Posterior cingulate gyrus (tissue), 11 donors: ENCODE data around the gene COL23A1.
A peak's percentile ranks its signal among the peaks of the same experiment; 100 is the strongest.

Experiments
- DNase-seq, 10 donors: peaks; one replicate each; pipeline versions ENCODE4 v3.0.0 to v3.0.0-alpha.2; 2020 to 2021; ENCODE audit warnings: mixed read lengths in 3 of 10
- intact Hi-C: fragments of 100-400 bp; cut with DNase I; formaldehyde crosslinking; loops from one replicate; pipeline ENCODE4 v1.15.1; 2023

Gene COL23A1

GRCh38 chr5:178221282-178221681 lies 368.9 kb downstream of the COL23A1 start:
- peak in 2 of 10 donors; percentile 18 to 45 for DNase-seq
- intact Hi-C loops = no loop called here

DNA sequence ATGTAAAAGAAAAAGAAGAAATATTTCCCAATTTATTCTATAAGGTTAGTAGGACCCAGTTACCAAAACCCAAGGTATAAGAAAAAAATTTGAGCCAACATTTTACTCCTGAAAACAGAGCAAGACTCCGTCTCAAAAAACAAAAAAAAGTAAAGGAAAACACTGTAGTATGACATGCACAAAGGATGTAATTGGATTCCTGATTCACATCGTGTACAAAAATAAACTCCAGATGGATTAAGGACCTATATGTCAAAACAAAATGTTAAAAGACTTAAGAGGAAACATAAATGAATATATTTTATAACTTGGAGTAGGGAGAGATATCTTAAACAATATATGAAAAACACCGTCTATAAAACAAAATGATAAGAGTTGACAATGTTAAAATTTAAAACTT lies 371.4 kb downstream of the COL23A1 start:
- no peak for DNase-seq
- intact Hi-C loops = no loop called here

GRCh38 chr5:178218237-178218776 lies 371.9 kb downstream of the COL23A1 start:
- intact Hi-C loops = no loop called here
- DNase-seq = peak in 1 of 10 donors; percentile 2

DNA sequence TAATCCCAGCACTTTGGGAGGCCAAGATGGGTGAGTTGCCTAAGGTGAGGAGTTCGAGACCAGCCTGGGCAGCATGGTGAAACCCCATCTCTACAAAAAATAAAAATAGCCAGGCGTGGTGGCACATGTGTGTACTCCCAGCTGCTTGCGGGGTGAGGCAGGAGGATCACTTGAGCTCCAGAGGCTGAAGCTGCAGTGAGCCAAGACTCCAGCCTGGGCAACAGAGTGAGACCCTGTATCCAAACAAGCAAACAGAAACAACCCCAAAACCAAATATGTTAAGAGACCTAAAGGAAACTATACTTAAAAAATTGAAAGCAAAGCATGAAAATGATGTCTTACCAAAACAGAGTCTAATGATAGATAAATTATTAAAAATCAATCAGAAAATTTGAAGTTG lies 373.4 kb downstream of the COL23A1 start:
- intact Hi-C loops = no loop called here

DNA sequence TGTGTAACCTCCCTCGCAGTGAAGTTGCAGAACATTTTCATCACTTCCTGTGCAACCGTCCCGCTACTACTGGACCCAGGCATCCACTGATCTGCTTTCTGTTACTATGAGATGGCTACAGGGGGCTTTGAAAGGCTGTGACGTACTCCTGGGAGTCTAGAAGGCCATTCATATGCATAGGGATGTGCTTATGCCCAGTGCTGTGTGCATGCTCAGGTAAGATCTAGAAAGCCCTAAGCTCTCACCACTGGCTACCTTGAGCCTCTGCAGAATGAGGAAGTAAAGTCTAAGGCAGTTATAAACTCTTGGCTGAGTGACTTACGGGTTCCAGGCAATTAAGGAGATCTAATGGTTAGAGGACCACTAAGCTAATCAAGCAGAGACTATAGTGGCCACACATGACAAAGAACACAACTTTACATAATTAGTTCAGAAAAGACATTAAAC lies 374.1 kb downstream of the COL23A1 start:
- intact Hi-C loops = no loop called here
- DNase-seq = peak in 1 of 10 donors; percentile 2

More for the DNA sequence above, 373.4 kb downstream of the COL23A1 start:
- peak in 2 of 10 donors; percentile 38 to 50 for DNase-seq

DNA sequence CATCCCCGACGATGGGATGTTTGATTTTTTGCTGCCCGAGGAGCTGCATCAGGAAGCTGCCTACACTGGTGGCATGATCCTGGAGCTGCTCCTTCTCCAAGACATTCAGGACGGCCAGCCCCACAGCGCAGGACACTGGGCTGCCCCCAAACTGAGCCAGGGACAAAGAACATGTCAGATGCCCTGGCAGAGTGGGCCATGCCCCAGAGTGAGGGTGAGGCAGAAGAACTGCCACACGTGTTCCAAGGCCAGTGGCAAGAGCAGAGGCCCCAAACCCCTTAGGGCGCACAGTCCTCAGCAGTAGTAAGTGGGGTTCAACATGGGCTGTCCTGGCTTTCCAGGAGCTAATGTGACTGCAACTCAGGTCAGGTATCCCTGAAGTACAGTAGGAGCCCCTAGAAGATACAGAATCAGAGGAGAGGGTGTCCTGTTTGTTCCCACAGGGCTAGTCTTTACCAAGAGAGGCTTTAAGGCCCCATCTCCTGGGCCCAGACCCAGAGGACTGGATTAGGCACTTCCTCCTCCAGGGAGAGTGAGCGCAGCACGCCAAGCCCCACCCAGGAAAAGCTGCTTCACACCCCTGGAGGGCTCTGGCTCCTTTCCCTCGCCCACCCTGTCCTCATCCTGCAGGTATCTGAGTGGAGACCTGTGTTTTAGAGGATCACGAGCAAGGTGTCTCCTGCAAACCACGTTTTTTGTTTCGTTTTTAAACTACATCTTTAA lies 374.8 kb downstream of the COL23A1 start:
- intact Hi-C loops = no loop called here
- peak in 3 of 10 donors; percentile 45 to 61 (median 55) for DNase-seq

GRCh38 chr5:178214160-178214803 lies 375.9 kb downstream of the COL23A1 start:
- intact Hi-C loops = no loop called here
- peak in 3 of 10 donors; percentile 29 to 43 (median 39) for DNase-seq

DNA sequence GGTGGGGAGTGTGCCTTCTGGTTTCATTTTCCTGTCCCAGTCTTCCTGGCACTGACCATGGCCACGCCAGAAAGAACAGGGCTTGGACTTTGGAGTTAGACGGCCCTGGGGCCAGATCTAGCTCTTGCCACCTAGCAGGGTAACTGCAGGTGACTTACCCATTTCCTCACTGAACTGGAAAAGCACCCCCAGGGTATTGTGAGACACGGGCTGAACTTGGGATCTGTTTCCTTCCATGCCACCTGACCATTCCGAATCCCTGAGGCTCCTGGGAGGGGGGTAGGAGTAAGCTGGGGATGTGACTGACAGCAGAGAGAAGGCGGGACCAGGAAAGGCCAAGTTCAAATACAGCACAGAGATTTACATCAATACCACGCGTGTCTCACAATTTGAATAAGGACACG lies 376.4 kb downstream of the COL23A1 start:
- intact Hi-C loops = no loop called here
- peak in 2 of 10 donors; percentile 10 to 14 for DNase-seq

GRCh38 chr5:178213003-178213461 lies 377.2 kb downstream of the COL23A1 start:
- DNase-seq = peak in 3 of 10 donors; percentile 39 to 67 (median 66)
- intact Hi-C loops = no loop called here

GRCh38 chr5:178212241-178213002 lies 377.8 kb downstream of the COL23A1 start:
- DNase-seq = peak in 2 of 10 donors; percentile 29 to 41
- intact Hi-C loops = no loop called here

- DNase-seq = peak in 2 of 10 donors; percentile 28 to 31
- intact Hi-C loops = no loop called here
These were observed 378.8 kb downstream of the COL23A1 start for GRCh38 chr5:178211095-178212048.

- intact Hi-C loops = no loop called here
These were observed 379.5 kb downstream of the COL23A1 start for GRCh38 chr5:178210686-178211085.

GRCh38 chr5:178210073-178210535 lies 380.1 kb downstream of the COL23A1 start:
- intact Hi-C loops = no loop called here
- DNase-seq = peak in 2 of 10 donors; percentile 40 to 72

More at GRCh38 chr5:178210686-178211085, 379.5 kb downstream of the COL23A1 start:
- no peak for DNase-seq

DNA sequence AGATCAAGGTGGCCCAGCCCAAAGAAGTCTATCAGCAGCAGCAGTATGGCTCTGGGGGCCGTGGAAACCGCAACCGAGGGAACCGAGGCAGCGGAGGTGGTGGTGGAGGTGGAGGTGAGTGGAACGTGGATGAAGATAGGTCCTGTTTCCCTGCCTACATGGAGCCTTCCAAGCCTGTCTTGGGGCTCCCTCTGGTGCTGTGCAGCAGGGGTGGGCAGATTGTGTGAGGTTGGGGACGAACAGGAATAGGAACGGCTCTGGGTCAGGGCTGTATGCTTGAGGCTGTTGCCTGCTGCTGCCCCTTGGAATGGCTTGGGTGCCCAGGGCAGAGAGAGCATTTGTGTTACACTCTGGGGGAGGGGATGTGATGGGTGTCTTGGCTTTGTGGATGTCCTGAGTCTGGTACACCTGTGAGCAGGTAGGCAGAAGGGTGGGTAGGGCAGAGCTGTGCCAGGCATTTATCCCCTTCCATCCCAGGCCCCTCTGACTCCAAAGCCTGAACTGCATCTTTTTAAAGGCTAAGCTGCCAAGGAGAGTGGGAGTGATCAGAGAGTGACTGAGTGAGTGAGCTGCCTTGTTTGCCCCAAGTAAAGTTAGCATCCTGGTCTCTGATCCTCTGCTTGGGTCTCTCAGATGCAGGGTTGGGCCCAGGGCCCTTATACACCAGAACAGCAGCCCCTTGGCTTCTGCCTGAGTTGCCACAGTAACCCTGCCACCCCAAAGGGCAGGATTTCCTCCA lies 380.7 kb downstream of the COL23A1 start:
- intact Hi-C loops = no loop called here

DNA sequence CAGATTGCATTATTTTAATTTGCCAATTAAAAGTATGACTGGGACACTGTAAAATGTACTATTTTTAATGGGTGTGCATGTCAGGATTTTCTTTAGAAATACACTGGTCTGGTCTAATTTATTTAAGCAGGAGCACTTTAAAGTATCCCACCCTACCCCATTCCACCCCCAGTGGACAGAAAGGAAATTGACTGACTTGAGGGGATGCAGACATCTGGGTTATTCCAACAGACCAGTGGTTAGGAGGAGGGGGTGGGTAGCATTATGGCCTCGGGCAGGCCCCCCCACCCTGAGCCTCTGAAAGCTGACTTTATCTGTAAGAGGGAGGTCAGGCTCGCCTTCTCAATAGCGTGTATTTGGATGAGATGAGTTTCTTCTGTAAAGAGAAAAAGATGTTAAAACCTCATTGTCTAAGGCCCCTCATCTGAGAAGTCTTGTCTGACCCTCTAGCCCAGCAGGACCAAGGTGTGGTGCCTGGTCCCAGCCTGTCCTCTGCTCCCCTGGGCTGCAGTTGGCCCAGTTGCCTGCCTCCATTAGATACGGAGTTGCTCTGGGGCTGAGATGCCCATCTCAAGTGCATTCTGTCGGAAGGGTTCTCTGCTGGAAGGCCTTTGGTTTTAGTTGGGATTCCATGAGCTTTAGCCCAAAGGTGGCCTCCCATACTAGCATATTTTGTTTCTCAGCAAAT lies 381.5 kb downstream of the COL23A1 start:
- intact Hi-C loops = no loop called here
- peak in 1 of 10 donors; percentile 12 for DNase-seq

More for the DNA sequence above, 380.7 kb downstream of the COL23A1 start:
- peak in 2 of 10 donors; percentile 35 to 55 for DNase-seq

GRCh38 chr5:178207917-178208280 lies 382.3 kb downstream of the COL23A1 start:
- intact Hi-C loops = no loop called here
- DNase-seq = no peak

GRCh38 chr5:178207183-178207916 lies 382.8 kb downstream of the COL23A1 start:
- intact Hi-C loops = no loop called here
- peak in 2 of 10 donors; percentile 6 to 51 for DNase-seq
